Gastrocnemius medialis (tissue), 4 donors: ENCODE results near the gene ATL1.

Experiments used
- POLR2A ChIP-seq, 2 donors: fragments of 450-650 bp; IDR thresholded peaks; one replicate each; pipeline ENCODE4 v1.6.1; 2017; ENCODE audit warnings: antibody characterized with exemption in 2 of 2, mild to moderate bottlenecking in 2 of 2, moderate library complexity in 2 of 2
- TF ChIP-seq, protein P1 (sequence below), 5 experiments: fragments of 450-650 bp in 3 of 5; fragments of 200-600 bp in 2 of 5; sonication (generic) in 2 of 5; IDR thresholded peaks in 4 of 5; conservative IDR thresholded peaks in 1 of 5; 1 replicate in 4 of 5; 2 replicates in 1 of 5; pipeline ENCODE4 v1.5.1; 2016 to 2019; ENCODE audit warnings: antibody characterized with exemption in 5 of 5, mild to moderate bottlenecking in 3 of 5, moderate library complexity in 3 of 5

DNA sequence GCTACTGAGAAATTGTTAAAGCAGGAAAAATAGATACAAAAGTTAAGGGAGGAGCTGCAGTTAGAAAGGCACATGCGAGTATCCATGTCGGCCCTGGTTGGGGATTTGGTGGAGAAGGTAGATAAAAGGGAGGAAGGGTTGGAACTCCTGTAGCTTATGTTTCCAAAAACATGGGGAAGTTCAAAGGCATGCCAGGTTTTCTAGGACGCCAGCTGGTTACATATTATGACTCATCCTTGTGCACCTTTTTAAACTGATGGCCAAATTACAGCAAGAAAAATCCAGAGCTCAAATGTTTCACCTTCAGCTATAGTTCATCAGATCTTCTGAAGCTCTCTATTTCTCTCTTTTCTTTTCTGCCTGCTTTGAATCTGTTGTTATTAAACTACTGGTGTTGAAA, 14.3 kb upstream of the ATL1 start:
- TF ChIP-seq, protein P1, sequence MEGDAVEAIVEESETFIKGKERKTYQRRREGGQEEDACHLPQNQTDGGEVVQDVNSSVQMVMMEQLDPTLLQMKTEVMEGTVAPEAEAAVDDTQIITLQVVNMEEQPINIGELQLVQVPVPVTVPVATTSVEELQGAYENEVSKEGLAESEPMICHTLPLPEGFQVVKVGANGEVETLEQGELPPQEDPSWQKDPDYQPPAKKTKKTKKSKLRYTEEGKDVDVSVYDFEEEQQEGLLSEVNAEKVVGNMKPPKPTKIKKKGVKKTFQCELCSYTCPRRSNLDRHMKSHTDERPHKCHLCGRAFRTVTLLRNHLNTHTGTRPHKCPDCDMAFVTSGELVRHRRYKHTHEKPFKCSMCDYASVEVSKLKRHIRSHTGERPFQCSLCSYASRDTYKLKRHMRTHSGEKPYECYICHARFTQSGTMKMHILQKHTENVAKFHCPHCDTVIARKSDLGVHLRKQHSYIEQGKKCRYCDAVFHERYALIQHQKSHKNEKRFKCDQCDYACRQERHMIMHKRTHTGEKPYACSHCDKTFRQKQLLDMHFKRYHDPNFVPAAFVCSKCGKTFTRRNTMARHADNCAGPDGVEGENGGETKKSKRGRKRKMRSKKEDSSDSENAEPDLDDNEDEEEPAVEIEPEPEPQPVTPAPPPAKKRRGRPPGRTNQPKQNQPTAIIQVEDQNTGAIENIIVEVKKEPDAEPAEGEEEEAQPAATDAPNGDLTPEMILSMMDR (IDR thresholded peaks at IDR 0.05 in 4 of 5, conservative IDR thresholded peaks at IDR 0.05 in 1 of 5) = no peak
- TF ChIP-seq POLR2A (IDR thresholded peaks at IDR 0.05) = no peak
